Common myeloid progenitor, CD34-positive (primary cell): Measurements from ENCODE around the gene CHD5.
"Not testable (repeated sequence)": the region's sequence is repeated elsewhere in the genome, so short reads cannot be mapped to it uniquely, and the experiment has no call there.

ENCODE experiments used
- CTCF ChIA-PET: fragments of 350-600 bp; sonication (Branson Sonifier 250); formaldehyde crosslinking; loops from one replicate; lab custom pipeline; 2021; ENCODE audit warnings: antibody characterized with exemption; lab: Charles Lee
- POLR2A ChIA-PET: fragments of 350-600 bp; sonication (Branson Sonifier 250); formaldehyde crosslinking; loops from one replicate; lab custom pipeline; 2021; ENCODE audit warnings: antibody characterized with exemption; lab: Charles Lee
- DNase-seq, 3 donors: peaks; one replicate each; pipeline versions ENCODE4 v3.0.0 to v3.0.0-alpha.2; 2013
- H3K27ac ChIP-seq, 2 experiments: 1 replicate in 1 of 2; 2 replicates in 1 of 2; pipeline ENCODE4 v1.7.0; 2013; ENCODE audit warnings: inconsistent platforms in 2 of 2, low read length in 2 of 2, mild to moderate bottlenecking in 2 of 2, low read depth in 1 of 2, moderate library complexity in 1 of 2; ENCODE audit not compliant: severe bottlenecking in 2 of 2, insufficient read depth in 1 of 2, poor library complexity in 1 of 2
- H3K27me3 ChIP-seq, 5 experiments: replicated peaks in 2 of 5; 1 replicate in 3 of 5; 2 replicates in 2 of 5; pipeline versions ENCODE4 v1.6.1 to v1.7.0; 2013; ENCODE audit warnings: low read length in 4 of 5, mild to moderate bottlenecking in 2 of 5, moderate library complexity in 2 of 5, inconsistent platforms in 1 of 5; ENCODE audit not compliant: insufficient read depth in 5 of 5, control insufficient read depth in 4 of 5
- H3K36me3 ChIP-seq, 4 experiments: 1 replicate in 2 of 4; 2 replicates in 2 of 4; pipeline versions ENCODE4 v1.6.1 to v1.7.0; 2013; ENCODE audit warnings: low read length in 3 of 4, control low read depth in 1 of 4, mild to moderate bottlenecking in 1 of 4; ENCODE audit not compliant: control insufficient read depth in 4 of 4, insufficient read depth in 4 of 4
- H3K4me1 ChIP-seq, 4 experiments: 1 replicate in 3 of 4; 2 replicates in 1 of 4; pipeline versions ENCODE4 v1.6.1 to v1.7.1; 2013; ENCODE audit warnings: low read length in 3 of 4, mild to moderate bottlenecking in 3 of 4, control low read depth in 1 of 4, inconsistent platforms in 1 of 4, moderate library complexity in 1 of 4; ENCODE audit not compliant: control insufficient read depth in 4 of 4, insufficient read depth in 4 of 4; ENCODE audit errors: control extremely low read depth in 1 of 4
- H3K4me3 ChIP-seq, 7 experiments: 1 replicate in 4 of 7; 2 replicates in 3 of 7; pipeline versions ENCODE4 v1.5.1 to v1.7.0; 2013; ENCODE audit warnings: mild to moderate bottlenecking in 7 of 7, low read length in 6 of 7, moderate library complexity in 6 of 7, inconsistent platforms in 2 of 7, low read depth in 2 of 7, control low read depth in 1 of 7; ENCODE audit not compliant: insufficient read depth in 4 of 7, control insufficient read depth in 1 of 7; ENCODE audit errors: extremely low read depth in 1 of 7
- H3K9me3 ChIP-seq, 5 experiments: 1 replicate in 4 of 5; 2 replicates in 1 of 5; pipeline versions ENCODE4 v1.6.1 to v1.7.1; 2013; ENCODE audit warnings: low read length in 4 of 5, mild to moderate bottlenecking in 2 of 5, inconsistent platforms in 1 of 5, low read depth in 1 of 5, moderate library complexity in 1 of 5; ENCODE audit not compliant: control insufficient read depth in 4 of 5, insufficient read depth in 2 of 5; ENCODE audit errors: control extremely low read depth in 1 of 5
- WGBS: methylation state at CpG from one replicate; pipeline ENCODE4 v1.1.5; 2013; ENCODE audit not compliant: insufficient coverage; 5-methylcytosine and 5-hydroxymethylcytosine counted together

CHD5 gene

GRCh38 chr1:6219641-6220040, 39.5 kb upstream of the CHD5 start:
- H3K27ac ChIP-seq, H3K4me3 ChIP-seq, POLR2A ChIA-PET, H3K27me3 ChIP-seq, H3K4me1 ChIP-seq, H3K9me3 ChIP-seq, CTCF ChIA-PET, DNase-seq: not testable (repeated sequence)
- peaks cover 2 to 31% (median 16%) of the 10 kb centered on the region in 4 experiments for H3K36me3 ChIP-seq
- 91% methylated on average over 8 of the region's 11 CpGs for WGBS

- no peak for DNase-seq
- Histone ChIP-seq H3K4me3 (no peak overlapping the region), H3K9me3 (peaks cover 0 to 2% (median 0%) of the 10 kb centered on the region in 5 experiments), H3K27me3 (peaks cover 0 to 4% (median 0%) of the 10 kb centered on the region in 5 experiments), H3K27ac (no peak overlapping the region), H3K4me1 (no peaks in the 10 kb centered on the region), H3K36me3 (peaks cover 2 to 21% (median 11%) of the 10 kb centered on the region in 4 experiments)
- ChIA-PET POLR2A (interaction anchor here (0.6 kb wide), 1 partner anchor 80 kb away, joined by 4 read pairs; no protein-coding TSS in a partner anchor), CTCF (interaction anchor here (0.9 to 1.7 kb wide), 2 partner anchors 12 to 186 kb away, joined by 3 to 4 read pairs; partner anchors contain the start of gene RNF207)
- 96% methylated on average over 15 of the region's 16 CpGs for WGBS
Measured at GRCh38 chr1:6218375-6219164, 38.4 kb upstream of the CHD5 start.

DNA sequence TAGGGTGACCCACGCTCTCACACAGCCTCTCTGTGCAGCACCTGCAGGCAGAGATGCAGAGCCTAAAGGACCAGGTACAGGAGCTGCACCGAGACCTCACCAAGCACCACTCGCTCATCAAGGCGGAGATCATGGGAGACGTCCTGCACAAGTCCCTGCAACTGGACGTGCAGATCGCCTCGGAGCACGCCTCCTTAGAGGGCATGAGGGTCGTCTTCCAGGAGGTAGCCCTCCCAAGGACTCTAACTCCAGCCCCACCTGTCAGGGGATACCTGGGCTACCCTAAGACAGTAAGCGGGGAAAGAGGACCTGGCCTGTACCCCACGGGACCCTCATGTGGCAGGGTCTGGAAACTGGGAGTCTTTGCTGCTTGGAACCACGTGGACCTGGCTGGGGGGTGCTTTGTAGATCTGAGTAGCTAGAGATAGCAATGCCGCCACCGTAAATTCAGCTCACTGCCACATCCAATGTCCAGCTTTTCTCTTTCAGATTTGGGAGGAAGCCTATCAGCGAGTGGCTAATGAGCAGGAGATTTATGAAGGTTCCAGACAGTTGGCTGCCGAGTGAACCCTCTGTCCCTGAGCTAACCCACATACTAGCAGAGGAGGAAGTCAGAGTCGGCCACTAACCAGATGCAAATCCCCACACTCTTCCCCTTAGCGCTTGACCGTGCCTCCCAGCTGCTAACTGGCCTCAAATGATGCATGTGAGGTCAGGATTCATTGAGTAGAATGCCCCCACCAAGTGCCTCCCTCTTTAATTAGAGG, 32.3 kb upstream of the CHD5 start:
- Histone ChIP-seq H3K27ac (no peak overlapping the region), H3K4me3 (no peak overlapping the region), H3K9me3 (peaks cover 0 to 3% (median 0%) of the 10 kb centered on the region in 5 experiments), H3K4me1 (peaks cover 0 to 28% (median 24%) of the 10 kb centered on the region in 4 experiments), H3K36me3 (no peaks in the 10 kb centered on the region), H3K27me3 (peaks cover 0 to 29% (median 11%) of the 10 kb centered on the region in 5 experiments)
- DNase-seq: peak in 2 of 3 donors; percentile 44 to 48
- WGBS: 55% methylated on average over 17 of the region's 20 CpGs
- CTCF ChIA-PET: interaction anchor here (0.6 to 1.6 kb wide), 3 partner anchors 8 to 19 kb away, joined by 3 to 4 read pairs (median 3); partner anchors contain the start of gene RPL22
- POLR2A ChIA-PET: no interaction called here

DNA sequence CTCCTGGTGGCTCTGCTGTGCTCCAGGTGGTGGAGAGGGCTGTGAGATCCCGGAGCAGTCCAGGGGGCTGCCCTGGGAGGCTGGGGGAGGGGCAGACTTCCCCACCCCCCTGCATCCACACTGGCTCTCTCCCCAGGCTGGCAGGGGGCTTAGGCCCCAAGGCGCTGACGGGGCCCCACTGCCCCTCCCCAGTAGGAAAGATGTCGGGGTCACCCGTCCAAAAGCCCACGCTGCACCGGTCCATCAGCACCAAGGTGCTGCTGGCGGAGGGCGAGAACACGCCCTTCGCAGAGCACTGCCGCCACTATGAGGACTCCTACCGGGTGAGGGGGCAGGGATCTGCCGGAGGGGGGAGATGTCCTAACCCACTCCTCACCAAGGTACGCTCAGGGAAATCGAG, 31.6 kb upstream of the CHD5 start:
- CTCF ChIA-PET: interaction anchor here (1.0 kb wide), 1 partner anchor 12 kb away, joined by 4 read pairs; the partner anchor contains the start of gene RPL22
- H3K36me3 ChIP-seq: no peaks in the 10 kb centered on the region
- WGBS: 89% methylated on average over 13 of the region's 16 CpGs

DNA sequence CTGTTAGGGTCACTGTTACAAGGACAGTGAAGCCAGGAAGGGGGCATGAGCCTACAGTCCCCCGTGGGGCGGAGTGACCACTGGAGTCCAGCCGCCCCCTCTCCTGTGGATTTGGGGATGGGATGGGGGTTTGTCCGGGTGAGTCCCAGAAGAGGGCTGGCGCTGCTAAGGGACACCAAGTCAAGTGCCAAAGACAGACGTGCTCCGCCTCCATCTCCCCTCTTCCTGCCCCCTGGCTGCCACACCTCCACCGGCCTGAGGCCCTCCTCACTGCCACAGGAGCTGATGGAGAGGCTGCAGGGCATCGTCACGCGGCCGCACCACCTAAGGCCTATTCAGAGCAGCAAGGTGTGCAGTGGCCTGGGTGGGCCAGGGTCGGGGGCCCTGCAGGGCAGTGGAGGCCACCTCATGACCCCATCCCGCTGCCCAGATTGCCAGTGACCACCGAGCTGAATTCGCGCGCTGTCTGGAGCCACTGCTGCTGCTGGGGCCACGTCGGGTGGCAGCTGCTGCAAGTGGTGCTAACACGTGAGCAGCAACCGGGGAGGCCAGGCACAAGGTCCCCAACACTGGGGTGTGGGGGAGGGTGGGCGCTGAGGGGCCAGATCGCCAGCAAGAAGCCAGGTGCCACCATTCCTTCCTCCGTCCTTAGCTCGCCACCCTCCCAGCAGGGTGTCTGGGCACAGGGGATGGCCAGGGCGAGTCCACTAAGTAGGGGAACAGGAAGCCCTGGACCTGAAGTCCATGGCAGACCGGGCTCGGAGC, 30.7 kb upstream of the CHD5 start:
- DNase-seq: no peak
- POLR2A ChIA-PET: interaction anchor here (0.6 kb wide), 1 partner anchor 51 kb away, joined by 3 read pairs; no protein-coding TSS in a partner anchor
- no peak overlapping the region for H3K27ac ChIP-seq
- H3K4me3 ChIP-seq: no peak overlapping the region
- 96% methylated on average over 25 of the region's 29 CpGs for WGBS
- H3K4me1 ChIP-seq: peaks cover 0 to 35% (median 32%) of the 10 kb centered on the region in 4 experiments
- CTCF ChIA-PET: interaction anchor here (1.1 to 1.3 kb wide), 3 partner anchors 16 to 36 kb away, joined by 3 to 4 read pairs (median 3); no protein-coding TSS in a partner anchor
- no peaks in the 10 kb centered on the region for H3K36me3 ChIP-seq
- peaks cover 4 to 45% (median 17%) of the 10 kb centered on the region in 5 experiments for H3K27me3 ChIP-seq
- H3K9me3 ChIP-seq: peaks cover 0 to 3% (median 0%) of the 10 kb centered on the region in 5 experiments

More for the DNA sequence above, 31.6 kb upstream of the CHD5 start:
- Histone ChIP-seq H3K27me3 (peaks cover 3 to 35% (median 13%) of the 10 kb centered on the region in 5 experiments), H3K27ac (no peak overlapping the region), H3K4me1 (peaks cover 0 to 28% (median 24%) of the 10 kb centered on the region in 4 experiments), H3K9me3 (peaks cover 0 to 3% (median 0%) of the 10 kb centered on the region in 5 experiments), H3K4me3 (no peak overlapping the region)
- DNase-seq: no peak
- POLR2A ChIA-PET: no interaction called here
